Upper lobe of right lung (tissue), 1 donor: ENCODE measurements around the gene SZT2. TPM values are rescaled to one million over a fixed set of nuclear protein-coding genes. Genes with fewer than 3 reads are reported as not detected.

Experiments
- ATAC-seq: fragments of 200-7000 bp; cut with Tn5 transposase; one replicate; pipeline ENCODE4 v1.9.1; 2020; ENCODE audit warnings: mild to moderate bottlenecking, moderate library complexity
- DNase-seq: peaks from one replicate; pipeline ENCODE4 v3.0.0-alpha.2; 2020
- H3K27ac ChIP-seq: fragments of 200-600 bp; one replicate; pipeline ENCODE4 v1.8.0; 2022
- H3K27me3 ChIP-seq: fragments of 200-600 bp; one replicate; pipeline ENCODE4 v1.8.0; 2022; ENCODE audit warnings: mild to moderate bottlenecking
- H3K36me3 ChIP-seq: fragments of 200-600 bp; one replicate; pipeline ENCODE4 v1.8.0; 2022
- H3K4me1 ChIP-seq: fragments of 200-600 bp; one replicate; pipeline ENCODE4 v1.8.0; 2022
- H3K4me3 ChIP-seq: fragments of 200-600 bp; one replicate; pipeline ENCODE4 v1.8.0; 2022; ENCODE audit warnings: mild to moderate bottlenecking
- H3K9me3 ChIP-seq: fragments of 200-600 bp; one replicate; pipeline ENCODE4 v1.8.0; 2022
- intact Hi-C: fragments of 100-400 bp; cut with DNase I; formaldehyde crosslinking; loops from one replicate; pipeline ENCODE4 v1.11.0; 2022
- total RNA-seq: library from RNA; stranded (reverse); fragmentation: NEBNext Ultra II Directional; extraction: Animal tissue kit (Norgen Biotek cat#: 25700); gene quantifications from one replicate; pipeline ENCODE4 v1.2.1, GENCODE V29; 2021
- TF ChIP-seq, protein P1 (sequence below): fragments of 200-600 bp; IDR thresholded peaks from one replicate; pipeline ENCODE4 v1.8.0; 2022; ENCODE audit warnings: antibody characterized with exemption
- donor health status: DM: no; HTN: yes; CAD: no; lungs with severe emphysema.

The SZT2 gene
- total RNA-seq, 1 donor from 2014 or later = 70.4 TPM

DNA sequence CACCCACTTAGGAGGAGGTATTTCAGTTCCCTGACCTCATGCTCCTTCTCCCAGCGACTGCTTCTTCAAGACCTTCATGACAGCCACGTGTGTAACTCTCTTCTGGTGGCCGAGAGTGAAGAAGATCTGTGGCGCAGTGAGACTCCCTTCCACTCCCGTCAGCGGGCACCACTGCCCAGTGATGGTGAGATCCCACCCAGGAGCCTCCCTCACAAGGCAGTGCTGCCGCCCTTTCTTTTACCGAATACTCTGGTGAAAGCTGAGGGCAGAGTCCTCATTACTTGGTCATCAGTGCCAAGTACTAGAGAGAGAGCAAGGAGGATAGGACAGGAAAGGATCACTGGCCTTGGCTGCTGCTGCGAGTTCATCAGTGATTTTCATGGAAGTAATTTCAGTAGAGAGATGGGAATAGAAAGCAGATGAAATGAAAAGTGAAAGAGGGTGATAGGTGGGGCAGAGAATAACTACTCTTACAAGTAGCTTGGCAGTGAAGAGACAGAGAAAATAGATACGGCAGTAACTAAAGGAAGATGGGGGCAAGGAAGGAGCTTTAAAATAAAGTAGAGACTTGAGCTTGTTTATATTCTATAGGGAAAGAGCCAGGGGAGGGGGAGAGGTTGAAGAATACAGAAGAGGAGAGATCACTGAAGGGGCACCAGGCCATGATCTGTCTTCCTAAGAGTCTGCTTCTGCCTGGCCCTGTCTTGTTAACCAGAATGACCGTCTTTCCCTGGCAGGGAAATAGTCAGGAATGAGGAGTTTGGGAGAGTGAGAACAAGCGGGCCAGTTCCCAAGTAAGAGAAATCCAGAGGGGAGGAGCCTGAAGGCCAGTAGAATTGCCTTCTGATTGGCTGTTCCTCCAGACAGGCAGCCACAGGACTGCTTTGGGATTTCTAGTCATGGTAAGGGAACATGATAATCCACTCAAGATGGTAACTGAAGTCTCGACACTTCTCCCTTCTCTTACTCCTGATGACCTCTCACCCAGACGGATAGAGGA lies 45.7 kb downstream of the SZT2 start:
- Histone ChIP-seq H3K4me1 (peaks cover 6% of the 10 kb centered on the region), H3K4me3 (no peak overlapping the region), H3K27ac (peak overlapping the region; percentile 48), H3K27me3 (no peaks in the 10 kb centered on the region), H3K36me3 (peaks cover 83% of the 10 kb centered on the region), H3K9me3 (no peaks in the 10 kb centered on the region)
- ATAC-seq = peak; percentile 37
- TF ChIP-seq, protein P1, sequence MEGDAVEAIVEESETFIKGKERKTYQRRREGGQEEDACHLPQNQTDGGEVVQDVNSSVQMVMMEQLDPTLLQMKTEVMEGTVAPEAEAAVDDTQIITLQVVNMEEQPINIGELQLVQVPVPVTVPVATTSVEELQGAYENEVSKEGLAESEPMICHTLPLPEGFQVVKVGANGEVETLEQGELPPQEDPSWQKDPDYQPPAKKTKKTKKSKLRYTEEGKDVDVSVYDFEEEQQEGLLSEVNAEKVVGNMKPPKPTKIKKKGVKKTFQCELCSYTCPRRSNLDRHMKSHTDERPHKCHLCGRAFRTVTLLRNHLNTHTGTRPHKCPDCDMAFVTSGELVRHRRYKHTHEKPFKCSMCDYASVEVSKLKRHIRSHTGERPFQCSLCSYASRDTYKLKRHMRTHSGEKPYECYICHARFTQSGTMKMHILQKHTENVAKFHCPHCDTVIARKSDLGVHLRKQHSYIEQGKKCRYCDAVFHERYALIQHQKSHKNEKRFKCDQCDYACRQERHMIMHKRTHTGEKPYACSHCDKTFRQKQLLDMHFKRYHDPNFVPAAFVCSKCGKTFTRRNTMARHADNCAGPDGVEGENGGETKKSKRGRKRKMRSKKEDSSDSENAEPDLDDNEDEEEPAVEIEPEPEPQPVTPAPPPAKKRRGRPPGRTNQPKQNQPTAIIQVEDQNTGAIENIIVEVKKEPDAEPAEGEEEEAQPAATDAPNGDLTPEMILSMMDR = no peak
- DNase-seq = peak; percentile 23
- intact Hi-C loops = no loop called here

DNA sequence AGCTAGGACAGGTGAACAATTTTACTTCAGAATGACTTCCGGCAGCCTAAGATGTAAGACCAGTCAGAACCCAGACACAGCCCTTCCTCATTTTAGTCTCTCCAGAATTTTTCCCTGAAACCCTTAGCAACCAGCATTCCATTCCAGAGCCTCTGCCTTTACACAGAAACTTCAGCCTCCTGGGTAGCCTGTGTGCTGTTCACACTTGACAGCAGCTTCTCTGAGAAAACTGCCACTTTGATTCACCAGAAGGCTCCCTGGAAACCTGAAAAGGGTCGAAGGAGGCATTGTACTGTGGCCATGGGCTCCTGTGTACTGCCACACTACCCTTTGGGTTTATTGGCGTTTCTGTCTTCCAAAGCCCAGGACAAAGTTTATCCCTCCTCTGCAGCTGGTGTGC lies 46.7 kb downstream of the SZT2 start:
- Histone ChIP-seq H3K9me3 (no peaks in the 10 kb centered on the region), H3K27ac (peak overlapping the region; percentile 48), H3K27me3 (no peaks in the 10 kb centered on the region), H3K36me3 (peaks cover 83% of the 10 kb centered on the region), H3K4me3 (no peak overlapping the region), H3K4me1 (peaks cover 6% of the 10 kb centered on the region)
- DNase-seq = no peak
- no peak for ATAC-seq
- TF ChIP-seq, protein P1 = no peak
- intact Hi-C loops = no loop called here

DNA sequence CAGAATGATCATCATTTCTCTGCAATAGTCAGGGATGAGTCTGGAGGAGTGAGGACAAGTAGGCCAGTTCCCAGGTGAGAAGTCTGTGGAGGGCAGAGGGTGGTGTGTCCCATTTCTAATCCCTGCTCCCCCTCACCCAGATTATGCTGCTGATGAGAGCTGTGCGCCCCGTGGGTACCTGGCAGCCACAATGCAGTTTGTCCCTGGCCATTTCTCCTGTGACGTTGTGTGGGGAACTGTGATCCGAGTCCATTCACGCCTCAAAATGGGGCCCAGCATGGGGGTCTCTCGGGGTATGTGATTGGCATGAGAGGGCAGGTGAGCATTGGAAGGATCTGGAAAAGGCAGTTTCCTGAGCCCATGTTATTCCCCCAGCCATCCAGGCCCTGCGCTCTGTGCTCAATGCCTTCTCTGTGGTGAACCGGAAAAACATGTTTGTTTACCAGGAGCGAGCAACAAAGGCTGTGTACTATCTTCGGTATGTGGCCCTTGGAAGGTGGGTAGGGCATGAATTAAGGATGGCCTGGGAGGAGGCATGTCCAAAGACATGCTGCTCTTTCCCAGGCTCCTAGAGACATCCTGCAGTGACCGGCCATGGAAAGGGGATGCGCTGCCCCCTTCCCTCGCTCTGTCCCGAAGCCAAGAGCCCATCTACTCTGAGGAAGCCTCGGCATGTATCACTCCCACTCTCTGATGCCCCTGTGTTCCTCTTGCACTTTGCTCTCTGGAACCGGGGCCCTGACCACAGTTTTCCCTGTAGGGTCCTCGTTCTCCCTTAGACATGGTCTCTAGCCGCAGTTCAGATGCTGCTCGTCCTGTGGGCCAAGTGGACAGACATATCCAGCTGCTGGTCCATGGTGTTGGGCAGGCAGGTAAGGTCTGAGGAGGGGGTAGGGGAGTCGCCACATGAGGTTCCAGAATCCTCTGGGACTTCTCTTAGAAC lies 47.6 kb downstream of the SZT2 start:
- intact Hi-C loops = no loop called here
- H3K4me1 ChIP-seq = peaks cover 6% of the 10 kb centered on the region
- H3K4me3 ChIP-seq = no peak overlapping the region
- no peak for DNase-seq
- H3K9me3 ChIP-seq = no peaks in the 10 kb centered on the region
- no peak for ATAC-seq
- no peaks in the 10 kb centered on the region for H3K27me3 ChIP-seq
- H3K36me3 ChIP-seq = peaks cover 82% of the 10 kb centered on the region
- TF ChIP-seq, protein P1 = no peak
- no peak overlapping the region for H3K27ac ChIP-seq

DNA sequence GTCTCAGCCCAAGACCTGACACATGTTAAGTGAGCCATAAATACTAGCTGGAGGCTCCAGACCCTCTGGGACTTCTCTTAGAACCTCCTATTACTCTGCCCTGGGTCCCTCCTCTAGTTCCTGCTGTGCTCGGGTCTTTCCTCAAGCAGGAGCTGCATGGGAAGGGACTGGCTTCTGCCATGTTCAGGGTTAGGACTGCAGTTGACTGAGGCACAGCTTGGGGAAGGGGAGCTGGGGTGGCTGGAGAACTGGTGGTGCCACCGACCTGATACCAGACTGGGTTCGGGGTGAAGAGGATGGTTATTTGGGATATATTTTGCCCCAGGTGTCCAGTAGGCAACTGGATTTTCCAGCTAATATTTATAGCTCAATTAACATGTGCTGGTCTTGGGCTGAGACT lies 48.3 kb downstream of the SZT2 start:
- Histone ChIP-seq H3K4me3 (no peak overlapping the region), H3K9me3 (no peaks in the 10 kb centered on the region), H3K4me1 (peaks cover 6% of the 10 kb centered on the region), H3K36me3 (peaks cover 82% of the 10 kb centered on the region), H3K27ac (no peak overlapping the region), H3K27me3 (no peaks in the 10 kb centered on the region)
- TF ChIP-seq, protein P1 = no peak
- ATAC-seq (no peak), DNase-seq (no peak)
- intact Hi-C loops = no loop called here

DNA sequence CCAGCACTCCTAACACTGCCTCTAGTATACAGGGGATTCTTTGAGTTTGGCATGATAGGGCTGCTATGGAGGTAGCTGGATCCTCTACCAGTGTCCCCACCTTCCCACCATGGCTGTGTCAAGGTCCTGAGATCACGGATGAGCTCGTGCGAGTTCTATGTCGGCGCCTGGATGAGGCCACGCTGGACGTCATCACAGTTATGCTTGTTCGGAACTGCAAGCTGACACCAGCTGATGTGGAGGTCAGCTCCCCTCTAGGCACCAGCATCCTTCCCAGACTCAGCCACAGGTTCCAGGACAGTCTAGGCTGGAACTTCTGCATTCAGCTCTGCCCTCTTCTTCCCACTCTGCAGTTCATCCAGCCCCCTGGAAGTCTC lies 48.9 kb downstream of the SZT2 start:
- Histone ChIP-seq H3K27me3 (no peaks in the 10 kb centered on the region), H3K36me3 (peaks cover 82% of the 10 kb centered on the region), H3K4me1 (peaks cover 6% of the 10 kb centered on the region), H3K9me3 (no peaks in the 10 kb centered on the region), H3K27ac (no peak overlapping the region), H3K4me3 (no peak overlapping the region)
- TF ChIP-seq, protein P1 = no peak
- ATAC-seq (no peak), DNase-seq (no peak)
- intact Hi-C loops = no loop called here
